Activated T-cell treated with anti-CD3 and anti-CD28 coated beads, Interleukin-2, amount 50 U/mL, for 24 hours (primary cell): ENCODE results near the gene EPGN.
A peak's percentile ranks its signal among the peaks of the same experiment; 100 is the strongest.
"Not testable (repeated sequence)": the region's sequence is repeated elsewhere in the genome, so short reads cannot be mapped to it uniquely, and the experiment has no call there.

Experiments
- DNase-seq: peaks from one replicate; pipeline ENCODE4 v3.0.0-alpha.2; 2020
- H3K27ac Mint-ChIP-seq: 2 replicates; pipeline ENCODE4 v1.8.0; 2020; ENCODE audit warnings: mild to moderate bottlenecking, mixed read lengths
- H3K27me3 Mint-ChIP-seq: 2 replicates; pipeline ENCODE4 v1.8.0; 2020; ENCODE audit warnings: mixed read lengths
- H3K36me3 Mint-ChIP-seq: 2 replicates; pipeline ENCODE4 v1.8.0; 2020; ENCODE audit warnings: low read depth, mixed read lengths
- H3K4me1 Mint-ChIP-seq: 2 replicates; pipeline ENCODE4 v1.8.0; 2020; ENCODE audit warnings: low read depth, mixed read lengths
- H3K4me3 Mint-ChIP-seq: 2 replicates; pipeline ENCODE4 v1.8.0; 2020; ENCODE audit warnings: mild to moderate bottlenecking, moderate library complexity, mixed read lengths
- H3K9me3 Mint-ChIP-seq: 2 replicates; pipeline ENCODE4 v1.8.0; 2020; ENCODE audit warnings: mixed read lengths

Gene EPGN

DNA sequence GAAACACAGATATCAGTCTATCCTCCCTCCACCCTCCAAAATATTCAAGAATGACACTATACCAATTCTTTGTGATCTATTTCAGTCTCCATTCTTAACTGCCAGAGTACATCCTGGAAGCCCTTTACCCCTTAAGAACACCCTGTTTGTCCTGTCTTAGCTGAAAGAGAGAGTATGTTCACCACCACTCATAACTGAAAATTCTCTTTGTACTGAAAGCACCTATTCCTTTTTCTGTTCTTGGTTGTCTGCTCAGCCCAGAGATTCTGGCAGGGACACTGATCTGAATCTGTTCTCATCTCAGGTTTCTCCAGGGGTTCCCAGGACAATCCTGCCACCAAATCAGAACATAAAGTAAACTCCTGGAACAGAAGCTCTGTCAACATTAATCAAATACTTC is 31.2 kb downstream of the EPGN start:
- DNase-seq, result no peak
- no peaks in the 10 kb centered on the region for H3K4me1 Mint-ChIP-seq
- no peak overlapping the region for H3K4me3 Mint-ChIP-seq
- peaks cover 20% of the 10 kb centered on the region for H3K27me3 Mint-ChIP-seq
- no peak overlapping the region for H3K27ac Mint-ChIP-seq
- H3K36me3 Mint-ChIP-seq, result no peaks in the 10 kb centered on the region
- H3K9me3 Mint-ChIP-seq, result peaks cover 15% of the 10 kb centered on the region

- not testable (repeated sequence) for DNase-seq, H3K4me3 Mint-ChIP-seq, H3K36me3 Mint-ChIP-seq, H3K27ac Mint-ChIP-seq, H3K4me1 Mint-ChIP-seq
- H3K9me3 Mint-ChIP-seq, result peaks cover 21% of the 10 kb centered on the region
- peaks cover 25% of the 10 kb centered on the region for H3K27me3 Mint-ChIP-seq
These were observed 32.2 kb downstream of the EPGN start for GRCh38 chr4:74340421-74340820.

- no peaks in the 10 kb centered on the region for H3K4me1 Mint-ChIP-seq
- H3K9me3 Mint-ChIP-seq, result peaks cover 21% of the 10 kb centered on the region
- no peak overlapping the region for H3K4me3 Mint-ChIP-seq
- peaks cover 23% of the 10 kb centered on the region for H3K27me3 Mint-ChIP-seq
- no peak for DNase-seq
- no peaks in the 10 kb centered on the region for H3K36me3 Mint-ChIP-seq
- no peak overlapping the region for H3K27ac Mint-ChIP-seq
These were observed 35.8 kb downstream of the EPGN start for GRCh38 chr4:74344031-74344430.

DNA sequence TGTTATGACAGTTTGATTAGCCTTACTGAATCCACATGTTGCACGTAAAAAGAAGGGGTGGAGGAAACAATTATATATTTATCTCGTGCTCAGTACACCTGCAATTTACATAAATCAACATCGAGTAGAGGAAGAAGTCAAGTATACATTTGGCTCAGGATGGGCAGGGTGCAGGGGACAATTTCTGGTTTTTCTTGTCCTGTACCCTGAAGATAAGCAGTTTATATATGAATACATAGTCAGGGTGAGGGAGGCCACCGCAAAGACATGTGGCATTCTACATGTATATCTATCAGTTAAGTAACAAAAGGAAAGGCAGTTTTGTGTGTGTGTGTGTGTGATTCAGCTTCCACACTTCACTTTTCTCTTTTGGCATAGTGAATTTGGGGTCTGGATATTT is 45.6 kb downstream of the EPGN start:
- H3K27me3 Mint-ChIP-seq, result no peaks in the 10 kb centered on the region
- no peak for DNase-seq
- no peaks in the 10 kb centered on the region for H3K36me3 Mint-ChIP-seq
- H3K9me3 Mint-ChIP-seq, result no peaks in the 10 kb centered on the region
- H3K4me1 Mint-ChIP-seq, result no peaks in the 10 kb centered on the region
- no peak overlapping the region for H3K27ac Mint-ChIP-seq
- no peak overlapping the region for H3K4me3 Mint-ChIP-seq

- DNase-seq, result no peak
- Mint-ChIP-seq H3K27me3 (peaks cover 12% of the 10 kb centered on the region), H3K36me3 (no peaks in the 10 kb centered on the region), H3K4me1 (no peaks in the 10 kb centered on the region), H3K27ac (no peak overlapping the region), H3K9me3 (no peaks in the 10 kb centered on the region), H3K4me3 (no peak overlapping the region)
These were observed 49.7 kb downstream of the EPGN start for GRCh38 chr4:74357965-74358364.

DNA sequence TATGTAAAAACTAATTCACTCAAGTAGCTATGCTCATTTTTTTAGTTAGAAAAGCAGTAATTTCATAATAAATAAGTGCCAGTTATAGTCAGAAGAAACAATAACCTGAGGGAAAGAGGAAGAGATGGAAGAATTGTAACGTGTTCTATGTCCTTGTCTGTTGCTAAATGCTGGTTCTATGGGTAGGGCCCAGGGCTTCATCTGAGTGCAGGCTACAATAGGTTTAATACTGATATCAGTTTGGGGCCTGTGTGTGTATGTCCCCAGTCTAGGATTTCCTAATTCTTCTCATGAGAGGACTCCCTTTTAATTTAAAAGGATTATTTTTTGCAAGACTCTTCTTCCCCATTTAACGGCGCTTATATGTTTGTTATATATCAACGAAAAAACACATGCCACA is 53.4 kb downstream of the EPGN start:
- H3K27ac Mint-ChIP-seq, result no peak overlapping the region
- no peaks in the 10 kb centered on the region for H3K9me3 Mint-ChIP-seq
- no peak for DNase-seq
- peaks cover 14% of the 10 kb centered on the region for H3K4me1 Mint-ChIP-seq
- H3K27me3 Mint-ChIP-seq, result peaks cover 42% of the 10 kb centered on the region
- H3K4me3 Mint-ChIP-seq, result no peak overlapping the region
- H3K36me3 Mint-ChIP-seq, result no peaks in the 10 kb centered on the region

GRCh38 chr4:74362347-74362746 is 54.1 kb downstream of the EPGN start:
- H3K9me3 Mint-ChIP-seq, result no peaks in the 10 kb centered on the region
- DNase-seq, result no peak

DNA sequence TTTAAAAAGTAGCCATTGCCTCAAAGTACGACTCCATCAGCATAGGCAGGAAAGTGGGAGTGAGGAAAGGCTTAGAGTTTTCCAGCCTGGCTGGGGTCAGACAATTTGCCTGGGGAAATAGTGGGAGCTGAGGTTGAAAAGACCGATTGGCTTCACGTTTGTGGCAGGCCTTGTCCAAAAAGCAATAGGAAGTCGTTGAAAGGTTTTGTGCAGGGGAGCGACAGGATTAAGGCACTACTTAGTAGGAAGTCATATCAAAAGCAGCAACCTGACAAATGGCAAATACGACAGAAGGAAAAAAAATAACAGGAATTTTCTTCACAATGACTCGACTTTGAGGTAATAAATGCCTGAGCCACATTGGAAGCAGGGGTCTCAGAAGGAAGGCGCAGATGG is 56.0 kb downstream of the EPGN start:
- no peak overlapping the region for H3K27ac Mint-ChIP-seq
- H3K4me1 Mint-ChIP-seq, result peaks cover 14% of the 10 kb centered on the region
- no peaks in the 10 kb centered on the region for H3K9me3 Mint-ChIP-seq
- DNase-seq, result no peak
- no peaks in the 10 kb centered on the region for H3K36me3 Mint-ChIP-seq
- H3K27me3 Mint-ChIP-seq, result peaks cover 52% of the 10 kb centered on the region
- no peak overlapping the region for H3K4me3 Mint-ChIP-seq

More at GRCh38 chr4:74362347-74362746, 54.1 kb downstream of the EPGN start:
- Mint-ChIP-seq H3K4me1 (peaks cover 14% of the 10 kb centered on the region), H3K27me3 (peaks cover 46% of the 10 kb centered on the region), H3K36me3 (no peaks in the 10 kb centered on the region), H3K4me3 (no peak overlapping the region), H3K27ac (no peak overlapping the region)

DNA sequence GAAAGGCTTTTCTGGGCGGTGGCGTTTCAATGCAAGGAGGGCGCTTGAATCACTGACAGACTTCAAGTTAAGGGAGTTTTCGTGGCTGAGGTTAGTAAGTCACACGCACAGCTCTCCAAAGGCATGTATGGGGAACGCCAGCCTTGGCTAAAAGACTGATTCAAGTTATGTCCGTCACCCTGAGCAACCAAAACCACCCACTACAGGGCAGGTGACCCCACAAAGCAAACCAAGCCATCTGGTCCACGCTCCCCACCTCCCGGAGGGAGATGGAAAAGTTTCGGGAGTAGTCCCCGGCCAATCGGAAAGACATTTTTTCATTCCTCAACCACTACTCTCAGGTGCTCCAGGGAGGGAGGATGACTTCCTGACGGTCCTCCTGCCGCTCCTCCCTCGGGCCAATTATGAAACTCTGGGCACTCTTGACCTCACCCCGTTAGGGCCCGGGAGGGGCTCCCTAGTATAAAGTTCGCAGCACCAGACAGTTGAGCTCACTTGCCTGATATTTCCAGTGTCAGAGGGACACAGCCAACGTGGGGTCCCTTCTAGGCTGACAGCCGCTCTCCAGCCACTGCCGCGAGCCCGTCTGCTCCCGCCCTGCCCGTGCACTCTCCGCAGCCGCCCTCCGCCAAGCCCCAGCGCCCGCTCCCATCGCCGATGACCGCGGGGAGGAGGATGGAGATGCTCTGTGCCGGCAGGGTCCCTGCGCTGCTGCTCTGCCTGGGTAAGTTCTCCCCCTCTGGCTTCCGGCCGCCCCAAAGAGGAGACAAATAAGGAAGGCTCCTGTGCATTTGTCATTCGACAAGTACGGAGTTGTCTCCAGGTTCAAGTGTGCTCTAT is 56.6 kb downstream of the EPGN start, which contains the start of gene EREG:
Gene EREG, plus strand, starts transcription at position 494 of the 840 bp plus-strand sequence. Its CDS starts 164 bp downstream, at position 658.
- Mint-ChIP-seq H3K4me1 (peaks cover 14% of the 10 kb centered on the region), H3K4me3 (peak within 1 kb of the TSS; percentile 61), H3K36me3 (no peaks in the 10 kb centered on the region), H3K27ac (no peak within 1 kb of the TSS), H3K9me3 (no peaks in the 10 kb centered on the region), H3K27me3 (peaks cover 52% of the 10 kb centered on the region)
- peak; percentile 41 for DNase-seq

DNA sequence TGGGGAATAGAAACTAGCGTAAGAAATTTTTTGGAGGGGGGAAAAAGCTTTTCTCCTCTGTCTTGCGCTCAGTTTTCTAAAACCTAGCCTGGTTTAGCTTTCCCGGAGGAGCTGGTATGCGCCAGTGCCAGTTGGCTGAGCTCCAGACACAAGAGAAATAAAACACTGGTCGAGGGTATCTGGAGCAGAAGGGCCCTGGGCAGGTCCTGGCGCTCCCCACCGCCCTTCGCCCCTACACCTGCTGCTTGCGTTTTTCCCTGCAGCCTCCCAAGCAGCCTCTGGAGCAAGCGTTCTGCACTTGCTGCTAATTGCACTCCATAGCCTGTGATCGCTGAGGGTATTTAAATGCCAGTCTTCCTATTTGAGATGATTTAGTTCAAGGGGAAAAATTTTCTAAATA is 57.5 kb downstream of the EPGN start:
- Mint-ChIP-seq H3K36me3 (no peaks in the 10 kb centered on the region), H3K4me1 (peaks cover 14% of the 10 kb centered on the region), H3K27me3 (peaks cover 52% of the 10 kb centered on the region), H3K27ac (no peak overlapping the region), H3K9me3 (no peaks in the 10 kb centered on the region), H3K4me3 (no peak overlapping the region)
- DNase-seq, result no peak
